ENCODE results near the gene SLC30A5. TPM values are rescaled to one million over a fixed set of nuclear protein-coding genes. Genes with fewer than 3 reads are reported as not detected.
"Not testable (repeated sequence)": the region's sequence is repeated elsewhere in the genome, so short reads cannot be mapped to it uniquely, and the experiment has no call there.

SLC30A5 gene
- total RNA-seq, 1 donor from 2014 or later, result 31.2 TPM

DNA sequence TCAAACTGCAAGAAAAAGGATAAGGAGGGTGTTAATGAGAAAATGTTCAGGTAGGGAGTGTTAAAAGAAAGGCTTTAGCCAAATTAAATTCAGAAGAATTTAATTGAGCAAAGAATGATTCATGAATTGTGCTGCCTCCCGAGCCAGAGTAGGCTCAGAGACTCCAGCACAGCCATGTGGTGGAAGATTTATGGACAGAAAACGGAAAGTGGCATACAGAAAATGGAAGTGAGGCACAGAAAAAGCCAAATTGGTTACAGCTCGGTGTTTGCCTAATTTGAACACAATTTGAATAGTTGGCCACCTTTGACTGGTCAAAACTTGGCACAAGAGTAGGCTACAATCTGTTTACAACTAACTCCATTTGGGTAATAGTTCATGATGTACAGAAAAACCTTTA lies 9.6 kb upstream of the SLC30A5 start:
- no peak for TF ChIP-seq CTCF (conservative IDR thresholded peaks at IDR 0.05; ENCODE audit: low read depth, low read length)
- no peak for DNase-seq (ENCODE audit: low read depth)
- H3K4me3 ChIP-seq (ENCODE audit: low read depth, low read length), result no peak overlapping the region

GRCh38 chr5:69084903-69085302 lies 8.9 kb upstream of the SLC30A5 start:
- TF ChIP-seq CTCF (conservative IDR thresholded peaks at IDR 0.05; ENCODE audit: low read depth, low read length), result no peak
- no peak overlapping the region for H3K4me3 ChIP-seq (ENCODE audit: low read depth, low read length)
- DNase-seq (ENCODE audit: low read depth), result no peak

GRCh38 chr5:69086206-69086605 lies 7.6 kb upstream of the SLC30A5 start:
- TF ChIP-seq CTCF (conservative IDR thresholded peaks at IDR 0.05; ENCODE audit: low read depth, low read length), result no peak
- H3K4me3 ChIP-seq (ENCODE audit: low read depth, low read length), result no peak overlapping the region
- no peak for DNase-seq (ENCODE audit: low read depth)

DNA sequence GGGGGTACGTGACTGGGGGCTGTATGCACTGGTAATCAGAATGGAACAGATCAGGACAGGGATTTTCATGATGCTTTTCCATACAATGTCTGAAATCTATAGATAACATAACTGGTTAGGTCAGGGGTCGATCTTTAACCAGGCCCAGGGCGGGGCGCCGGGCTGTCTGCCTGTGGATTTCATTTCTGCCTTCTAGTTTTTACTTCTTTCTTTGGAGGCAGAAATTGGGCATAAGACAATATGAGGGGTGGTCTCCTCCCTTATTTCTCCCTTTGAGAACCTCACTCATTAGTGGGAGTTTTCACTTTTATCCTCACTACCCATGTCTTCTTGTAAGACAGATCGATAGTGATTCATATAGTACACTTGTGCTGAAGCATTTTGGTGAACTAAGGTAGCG lies 5.8 kb upstream of the SLC30A5 start:
- not testable (repeated sequence) for DNase-seq (ENCODE audit: low read depth); H3K4me3 ChIP-seq (ENCODE audit: low read depth, low read length)

- no peak for TF ChIP-seq CTCF (conservative IDR thresholded peaks at IDR 0.05; ENCODE audit: low read depth, low read length)
- no peak for DNase-seq (ENCODE audit: low read depth)
- H3K4me3 ChIP-seq (ENCODE audit: low read depth, low read length), result no peak overlapping the region
These were observed 3.7 kb upstream of the SLC30A5 start for GRCh38 chr5:69090158-69090557.

- no peak for DNase-seq (ENCODE audit: low read depth)
- no peak for TF ChIP-seq CTCF (conservative IDR thresholded peaks at IDR 0.05; ENCODE audit: low read depth, low read length)
- no peak overlapping the region for H3K4me3 ChIP-seq (ENCODE audit: low read depth, low read length)
These were observed 2.0 kb upstream of the SLC30A5 start for GRCh38 chr5:69091771-69092170.

DNA sequence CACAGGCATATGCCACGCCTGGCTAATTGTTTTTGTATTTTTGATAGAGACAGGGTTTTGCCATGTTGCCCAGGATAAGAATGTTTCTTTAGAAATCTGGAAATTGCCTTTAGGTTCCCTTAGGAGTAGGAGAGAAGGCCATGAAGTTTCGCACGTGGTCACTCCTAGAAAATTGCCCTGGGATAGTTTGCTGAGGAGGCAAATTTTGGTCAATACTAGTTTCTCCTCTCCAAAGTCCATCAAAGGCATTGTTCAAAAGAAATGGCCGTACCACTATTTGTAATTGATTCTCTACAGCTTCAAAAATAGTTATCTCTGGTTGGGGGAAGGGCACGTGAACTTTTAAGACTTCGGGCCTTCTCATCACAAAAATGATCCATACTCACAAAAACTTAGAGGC lies 845 bp upstream of the SLC30A5 start:
- H3K4me3 ChIP-seq (ENCODE audit: low read depth, low read length), result no peak overlapping the region
- no peak for DNase-seq (ENCODE audit: low read depth)
- no peak for TF ChIP-seq CTCF (conservative IDR thresholded peaks at IDR 0.05; ENCODE audit: low read depth, low read length)

- no peak overlapping the region for H3K4me3 ChIP-seq (ENCODE audit: low read depth, low read length)
- no peak for TF ChIP-seq CTCF (conservative IDR thresholded peaks at IDR 0.05; ENCODE audit: low read depth, low read length)
- no peak for DNase-seq (ENCODE audit: low read depth)
These were observed 5.5 kb downstream of the SLC30A5 start for GRCh38 chr5:69099302-69099701.

Measured in epithelial cell of proximal tubule (primary cell).